GM06990 (cell line): ENCODE data around the gene LGALS14.

ENCODE experiments used
- DNase-seq: peaks from one replicate; pipeline ENCODE4 v3.0.0-alpha.2; 2011; ENCODE audit not compliant: insufficient read length; ENCODE audit errors: extremely low read depth
- H3K27me3 ChIP-seq: replicated peaks from 2 replicates; pipeline ENCODE4 v1.6.0; 2011; ENCODE audit warnings: low read length; ENCODE audit not compliant: control insufficient read depth, insufficient read depth
- H3K36me3 ChIP-seq: 2 replicates; pipeline ENCODE4 v1.5.1; 2011; ENCODE audit warnings: low read length; ENCODE audit not compliant: control insufficient read depth, insufficient read depth
- H3K4me3 ChIP-seq: replicated peaks from 2 replicates; pipeline ENCODE4 v1.5.1; 2011; ENCODE audit warnings: low read depth, mild to moderate bottlenecking, control low read depth, low read length
- CTCF ChIP-seq: IDR thresholded peaks from 2 replicates; pipeline ENCODE4 v1.5.1; 2011; ENCODE audit warnings: low read length, control low read depth, mild to moderate bottlenecking, inconsistent platforms; ENCODE audit not compliant: insufficient read depth, poor library complexity, severe bottlenecking

Gene LGALS14

DNA sequence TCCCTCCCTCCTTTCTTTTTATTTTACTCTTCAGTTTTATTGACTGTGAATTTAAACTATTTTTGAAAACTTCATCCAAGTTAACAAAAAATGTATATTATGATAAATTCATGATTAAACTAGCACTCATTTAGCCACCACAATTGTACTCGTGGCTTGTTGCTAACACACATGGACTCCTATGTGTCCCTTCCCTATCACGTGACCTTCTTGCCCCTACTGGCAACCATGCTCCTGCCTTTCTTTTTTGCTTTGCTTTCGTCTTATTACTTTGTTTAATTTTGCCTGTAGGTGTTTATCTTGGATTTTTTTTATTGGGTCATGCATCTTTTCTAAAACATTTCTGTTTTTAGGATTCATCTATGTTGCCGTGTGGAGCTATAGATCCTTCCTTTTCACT, 25.3 kb downstream of the LGALS14 start:
- Histone ChIP-seq H3K4me3 (no peak overlapping the region), H3K36me3 (no peaks in the 10 kb centered on the region), H3K27me3 (no peaks in the 10 kb centered on the region)
- DNase-seq: no peak
- no peak for TF ChIP-seq CTCF

DNA sequence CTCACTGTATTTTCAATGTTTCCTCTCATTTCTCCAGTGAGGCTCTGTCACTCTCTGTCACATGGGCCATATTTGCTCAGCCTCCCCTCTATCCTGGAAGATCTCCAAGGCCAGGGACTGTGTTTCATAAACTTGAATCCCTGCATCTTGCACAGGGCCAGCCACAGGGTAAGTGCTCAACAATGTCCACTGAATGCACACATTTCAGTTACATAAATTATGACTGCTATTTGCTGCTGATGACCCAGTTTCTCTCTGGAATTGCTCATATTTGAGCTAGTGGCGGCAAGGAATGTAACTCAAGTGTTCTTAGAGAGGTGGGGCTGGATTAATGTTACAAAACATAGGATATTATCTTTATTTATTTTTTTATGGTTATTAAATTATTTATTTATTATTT, 27.4 kb downstream of the LGALS14 start:
- no peak for DNase-seq
- TF ChIP-seq CTCF: no peak
- Histone ChIP-seq H3K27me3 (no peaks in the 10 kb centered on the region), H3K4me3 (no peak overlapping the region), H3K36me3 (no peaks in the 10 kb centered on the region)

DNA sequence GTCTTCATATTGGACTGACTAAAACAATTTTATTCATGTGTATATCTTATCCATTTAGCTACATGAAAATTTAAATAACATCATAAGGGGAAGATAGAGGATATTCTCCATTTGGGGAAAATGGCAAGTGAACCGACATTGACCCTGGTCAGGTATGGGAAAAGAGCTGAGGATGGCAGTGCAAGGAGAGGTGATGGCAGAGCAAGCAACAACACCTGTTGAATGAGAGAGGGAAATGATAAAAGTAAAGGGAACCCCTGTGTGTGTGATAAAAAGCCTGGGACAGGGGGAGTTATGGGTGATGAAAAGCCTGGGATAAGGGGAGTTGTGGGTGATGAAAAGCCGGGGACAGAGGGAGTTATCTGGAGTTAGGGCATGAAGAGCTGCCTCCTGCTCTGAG, 29.6 kb downstream of the LGALS14 start:
- Histone ChIP-seq H3K36me3 (no peaks in the 10 kb centered on the region), H3K4me3 (no peak overlapping the region), H3K27me3 (no peaks in the 10 kb centered on the region)
- DNase-seq: no peak
- TF ChIP-seq CTCF: no peak

DNA sequence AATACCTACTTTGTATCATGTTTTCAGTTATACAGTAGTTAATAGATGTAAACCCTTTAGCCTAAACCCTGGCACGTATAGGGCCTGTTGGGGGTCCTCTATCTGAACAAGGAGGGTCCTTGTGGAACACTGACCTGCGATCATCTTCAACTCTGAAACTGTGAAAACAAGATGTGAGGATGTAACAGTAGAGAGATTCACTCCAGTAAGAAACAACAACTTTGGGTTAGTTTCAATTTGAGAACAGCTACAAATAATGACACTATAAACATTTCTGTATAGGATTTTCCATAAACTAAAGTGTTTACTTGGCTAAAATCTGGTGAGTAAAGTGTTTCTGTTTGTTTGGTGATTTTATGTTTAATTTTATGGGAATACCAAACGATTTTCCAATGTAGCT, 31.4 kb downstream of the LGALS14 start:
- Histone ChIP-seq H3K4me3 (no peak overlapping the region), H3K36me3 (no peaks in the 10 kb centered on the region), H3K27me3 (no peaks in the 10 kb centered on the region)
- no peak for TF ChIP-seq CTCF
- no peak for DNase-seq

DNA sequence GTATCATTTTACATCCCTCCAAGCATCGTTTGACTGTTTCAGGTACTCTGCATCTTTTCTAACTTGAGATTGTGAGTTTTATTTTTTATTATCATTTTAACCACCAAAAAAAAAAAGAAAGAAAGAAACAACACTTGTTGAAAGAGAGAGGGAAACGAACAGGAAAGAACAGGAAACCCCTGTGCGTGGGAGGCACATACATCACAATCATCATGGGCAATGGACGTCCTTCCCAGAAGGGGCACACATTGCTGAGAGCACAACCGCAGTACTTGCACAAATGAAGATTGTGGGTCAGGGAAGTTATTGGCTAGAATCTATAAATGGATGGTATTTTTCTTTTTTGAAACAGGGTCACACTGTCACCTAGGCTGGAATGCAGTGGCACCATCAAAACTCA, 31.8 kb downstream of the LGALS14 start:
- Histone ChIP-seq H3K27me3 (no peaks in the 10 kb centered on the region), H3K4me3 (no peak overlapping the region), H3K36me3 (no peaks in the 10 kb centered on the region)
- no peak for DNase-seq
- no peak for TF ChIP-seq CTCF

DNA sequence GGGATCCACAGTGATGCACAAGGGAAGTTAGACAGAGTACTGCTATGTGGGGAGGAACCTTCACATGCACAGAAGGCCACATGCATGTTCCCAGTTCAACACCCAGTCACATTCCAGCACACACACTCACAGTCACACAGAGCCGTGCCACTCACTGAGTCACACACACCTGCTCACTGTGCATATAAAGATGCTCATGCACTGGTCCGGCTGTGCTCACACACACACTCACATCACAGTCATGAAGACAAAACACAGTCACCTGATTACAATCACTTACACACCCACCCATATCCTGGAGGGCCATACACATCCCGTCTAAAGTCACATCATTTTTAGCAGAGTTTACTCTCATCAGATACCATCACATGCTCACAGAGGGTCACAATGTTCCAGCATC, 33.1 kb downstream of the LGALS14 start:
- H3K36me3 ChIP-seq: no peaks in the 10 kb centered on the region
- no peak for TF ChIP-seq CTCF
- no peak for DNase-seq
- no peak overlapping the region for H3K4me3 ChIP-seq
- H3K27me3 ChIP-seq: no peaks in the 10 kb centered on the region
